ENCODE data around the gene OLFML1. TPM values are rescaled to one million over a fixed set of nuclear protein-coding genes. Genes with fewer than 3 reads are reported as not detected.

The OLFML1 gene
- total RNA-seq, 1 experiment from 2014 or later, result not detected

DNA sequence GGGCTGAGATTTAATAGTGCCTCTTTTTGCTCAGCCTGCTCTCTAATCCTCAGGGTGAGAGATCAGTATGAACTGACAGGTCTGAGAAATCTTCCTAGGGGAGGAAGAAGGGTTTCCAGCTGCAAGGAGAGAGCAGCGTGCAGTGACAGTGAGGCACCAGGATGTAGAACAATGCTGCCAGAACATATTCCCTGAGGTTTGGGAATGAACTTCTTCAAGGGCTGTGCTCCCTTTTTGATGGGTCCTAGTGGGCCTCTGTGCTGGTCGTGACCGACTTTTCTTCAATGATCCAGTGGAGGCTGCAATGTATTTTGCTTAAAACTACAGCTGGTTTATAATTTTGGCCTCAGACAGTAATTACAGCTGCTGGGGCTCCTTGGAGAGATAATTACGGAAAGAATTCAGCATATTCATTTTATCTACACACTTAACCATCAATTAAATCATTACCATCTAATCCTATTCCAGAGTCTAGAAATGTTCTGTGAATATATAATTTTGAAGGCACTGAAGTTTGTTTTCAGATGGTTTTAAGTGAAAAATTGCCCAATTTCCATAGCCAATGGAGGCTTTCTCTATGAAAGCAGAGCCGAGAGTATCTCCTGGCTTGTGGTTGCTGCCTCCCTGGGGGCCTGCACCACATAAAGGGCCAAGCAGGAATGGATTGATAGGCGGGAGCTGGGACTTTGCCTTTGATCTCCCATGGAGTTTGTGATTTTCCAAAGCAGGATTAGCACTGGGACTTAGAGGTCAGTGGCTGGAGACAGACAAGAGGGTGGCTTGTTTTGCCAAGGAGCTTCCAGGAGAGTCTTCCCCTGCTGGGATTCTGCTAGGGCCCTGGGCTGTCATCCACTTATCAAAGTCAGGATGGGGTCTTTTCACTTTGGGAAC is 41.0 kb upstream of the OLFML1 start:
- H3K56ac ChIP-seq (ENCODE audit: insufficient read length, low read depth, low read length), result no peak overlapping the region
- no peak overlapping the region for H3K4ac ChIP-seq (ENCODE audit: low read depth, low read length)
- Mint-ChIP-seq H3K27ac (no peak overlapping the region), H3K4me1 (peaks cover 9 to 15% of the 10 kb centered on the region in 2 experiments), H3K36me3 (ENCODE audit: insufficient read depth in 1 of 3, low read depth in 3 of 3) (no peaks in the 10 kb centered on the region), H3K4me3 (no peak overlapping the region), H3K9me3 (no peaks in the 10 kb centered on the region), H3K27me3 (ENCODE audit: low read depth) (peaks cover 21% of the 10 kb centered on the region)
- no peak overlapping the region for H3K27ac ChIP-seq (ENCODE audit: insufficient read length, low read depth, low read length)
- H2AFZ ChIP-seq (ENCODE audit: low read length), result no peak overlapping the region
- H3K4me1 ChIP-seq (ENCODE audit: insufficient read depth, low read length), result no peaks in the 10 kb centered on the region
- no peak overlapping the region for H4K5ac ChIP-seq (ENCODE audit: insufficient read length, low read depth, low read length)
- H3T11ph ChIP-seq (ENCODE audit: low read length), result no peak overlapping the region
- no peak overlapping the region for H3K23ac ChIP-seq (ENCODE audit: insufficient read length, low read depth, low read length)
- no peak overlapping the region for H3K4me2 ChIP-seq (ENCODE audit: insufficient read depth, insufficient read length, low read length)
- H2BK15ac ChIP-seq (ENCODE audit: low read depth, low read length), result no peak overlapping the region
- no peak overlapping the region for H2BK120ac ChIP-seq (ENCODE audit: low read depth, low read length, poor library complexity, severe bottlenecking)
- H3K9me3 ChIP-seq (ENCODE audit: control insufficient read depth, low read depth, low read length), result no peaks in the 10 kb centered on the region
- H3K79me2 ChIP-seq (ENCODE audit: insufficient read depth, low read length), result no peaks in the 10 kb centered on the region
- no peak overlapping the region for H2AK5ac ChIP-seq (ENCODE audit: insufficient read length, low read length)
- H4K20me1 ChIP-seq (ENCODE audit: control insufficient read depth, insufficient read depth, insufficient read length), result no peaks in the 10 kb centered on the region
- no peaks in the 10 kb centered on the region for H3K27me3 ChIP-seq (ENCODE audit: insufficient read depth, low read length)
- H2BK5ac ChIP-seq (ENCODE audit: insufficient read length, low read length), result no peak overlapping the region
- no peak overlapping the region for H3K18ac ChIP-seq (ENCODE audit: insufficient read length, low read depth, low read length)
- no peak overlapping the region for H2BK20ac ChIP-seq (ENCODE audit: low read depth, low read length, poor library complexity, severe bottlenecking)
- no peak overlapping the region for H4K91ac ChIP-seq (ENCODE audit: insufficient read length, low read depth, low read length)
- no peaks in the 10 kb centered on the region for H3K79me1 ChIP-seq (ENCODE audit: insufficient read depth, low read depth, low read length, poor library complexity, severe bottlenecking)
- H4K8ac ChIP-seq (replicated peaks; ENCODE audit: insufficient read length, low read depth, low read length), result no peak overlapping the region
- TF ChIP-seq, protein P1, sequence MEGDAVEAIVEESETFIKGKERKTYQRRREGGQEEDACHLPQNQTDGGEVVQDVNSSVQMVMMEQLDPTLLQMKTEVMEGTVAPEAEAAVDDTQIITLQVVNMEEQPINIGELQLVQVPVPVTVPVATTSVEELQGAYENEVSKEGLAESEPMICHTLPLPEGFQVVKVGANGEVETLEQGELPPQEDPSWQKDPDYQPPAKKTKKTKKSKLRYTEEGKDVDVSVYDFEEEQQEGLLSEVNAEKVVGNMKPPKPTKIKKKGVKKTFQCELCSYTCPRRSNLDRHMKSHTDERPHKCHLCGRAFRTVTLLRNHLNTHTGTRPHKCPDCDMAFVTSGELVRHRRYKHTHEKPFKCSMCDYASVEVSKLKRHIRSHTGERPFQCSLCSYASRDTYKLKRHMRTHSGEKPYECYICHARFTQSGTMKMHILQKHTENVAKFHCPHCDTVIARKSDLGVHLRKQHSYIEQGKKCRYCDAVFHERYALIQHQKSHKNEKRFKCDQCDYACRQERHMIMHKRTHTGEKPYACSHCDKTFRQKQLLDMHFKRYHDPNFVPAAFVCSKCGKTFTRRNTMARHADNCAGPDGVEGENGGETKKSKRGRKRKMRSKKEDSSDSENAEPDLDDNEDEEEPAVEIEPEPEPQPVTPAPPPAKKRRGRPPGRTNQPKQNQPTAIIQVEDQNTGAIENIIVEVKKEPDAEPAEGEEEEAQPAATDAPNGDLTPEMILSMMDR (conservative IDR thresholded peaks at IDR 0.05), result no peak
- no peak overlapping the region for H2BK12ac ChIP-seq (ENCODE audit: insufficient read length, low read depth, low read length)
- DNase-seq, result no peak
- no CpG with 5 or more reads among the region's 6 CpGs for WGBS (ENCODE audit: extremely low coverage, insufficient read length, low lambda C conversion rate)
- no peak overlapping the region for H3K14ac ChIP-seq (ENCODE audit: insufficient read depth, low read length)
- H3K23me2 ChIP-seq (ENCODE audit: insufficient read length, low read depth, low read length, poor library complexity, severe bottlenecking), result no peaks in the 10 kb centered on the region
- no peak overlapping the region for H3K9ac ChIP-seq (ENCODE audit: extremely low read depth, insufficient read length, low read length)
